GM18517 (cell line): Measurements from ENCODE around the gene AKR1D1.
"Not testable (repeated sequence)": the region's sequence is repeated elsewhere in the genome, so short reads cannot be mapped to it uniquely, and the experiment has no call there.

Experiments used
- ATAC-seq: cut with Tn5 transposase; IDR thresholded peaks from one replicate; pipeline ENCODE4 v1.9.1; 2021; ENCODE audit warnings: mild to moderate bottlenecking, moderate library complexity; ENCODE audit not compliant: unreplicated experiment

AKR1D1 gene

DNA sequence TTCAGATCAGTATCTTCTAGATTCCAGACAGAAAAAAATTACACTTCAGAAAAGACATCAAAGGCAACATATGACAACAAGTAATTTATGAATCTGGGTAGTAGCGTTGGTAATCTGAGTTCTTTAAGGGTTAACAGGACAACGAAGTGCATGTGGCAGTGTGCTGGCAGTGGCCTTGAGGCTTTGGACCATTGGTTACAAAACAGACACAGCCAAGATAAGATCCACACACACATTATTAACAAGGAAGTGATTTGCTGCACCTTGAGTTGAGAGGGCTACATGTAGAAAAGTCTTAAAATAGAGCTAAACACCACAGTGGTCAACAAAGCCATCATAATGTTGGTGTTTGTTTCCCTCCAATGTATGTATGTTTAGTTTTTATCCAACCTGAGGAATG is 40.6 kb downstream of the AKR1D1 start:
- no peak for ATAC-seq

DNA sequence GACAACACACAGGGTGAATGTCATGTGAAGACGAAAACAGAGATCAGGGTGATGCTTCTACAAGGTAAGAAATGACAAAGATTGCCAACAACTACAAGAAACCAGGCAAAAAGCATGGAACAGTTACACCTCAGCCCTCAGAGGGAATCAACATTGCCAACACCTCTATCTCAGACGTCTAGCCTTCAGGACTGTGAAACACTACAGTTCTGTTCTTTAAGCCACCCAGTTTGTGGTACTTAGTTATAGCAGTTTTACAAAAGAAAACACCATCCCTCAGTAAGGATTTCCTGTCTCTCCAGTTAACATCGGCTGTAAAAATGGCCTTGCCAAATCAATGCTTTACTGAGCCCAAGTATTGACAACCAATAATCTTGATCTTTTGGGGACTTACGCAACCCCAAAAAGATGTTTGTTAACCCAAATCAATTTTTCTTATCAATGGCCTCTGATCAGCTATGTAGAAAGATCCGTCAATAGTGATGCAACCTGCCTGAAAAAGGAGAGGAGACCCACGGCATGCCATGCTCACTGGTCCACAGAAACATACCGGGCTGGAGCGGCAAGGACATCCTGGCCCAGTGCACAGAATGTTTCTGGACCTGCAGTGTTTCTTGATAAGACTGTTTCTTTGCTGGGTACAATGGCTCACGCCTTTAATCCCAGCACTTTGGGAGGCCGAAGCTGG is 44.0 kb downstream of the AKR1D1 start:
- no peak for ATAC-seq

DNA sequence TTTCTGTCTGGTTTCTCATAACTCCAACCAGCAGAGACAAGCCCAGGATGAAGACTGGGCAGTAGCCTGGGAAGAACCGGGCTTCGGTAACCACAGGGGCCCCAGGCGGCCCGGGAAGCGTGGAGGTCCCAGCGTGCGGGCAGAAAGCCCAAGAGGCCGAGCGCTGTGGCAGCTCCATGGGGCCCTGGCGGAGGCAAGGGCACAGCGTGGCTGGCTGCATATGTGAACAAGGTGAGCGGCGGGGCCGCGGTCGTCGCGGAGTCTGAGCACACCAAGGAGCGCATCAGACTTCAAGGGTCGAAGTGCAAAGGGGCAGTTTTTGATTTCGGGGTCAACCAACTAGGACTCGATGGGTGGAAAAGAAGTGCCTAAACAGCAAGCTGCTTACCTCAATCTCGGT is 45.9 kb downstream of the AKR1D1 start:
- no peak for ATAC-seq

DNA sequence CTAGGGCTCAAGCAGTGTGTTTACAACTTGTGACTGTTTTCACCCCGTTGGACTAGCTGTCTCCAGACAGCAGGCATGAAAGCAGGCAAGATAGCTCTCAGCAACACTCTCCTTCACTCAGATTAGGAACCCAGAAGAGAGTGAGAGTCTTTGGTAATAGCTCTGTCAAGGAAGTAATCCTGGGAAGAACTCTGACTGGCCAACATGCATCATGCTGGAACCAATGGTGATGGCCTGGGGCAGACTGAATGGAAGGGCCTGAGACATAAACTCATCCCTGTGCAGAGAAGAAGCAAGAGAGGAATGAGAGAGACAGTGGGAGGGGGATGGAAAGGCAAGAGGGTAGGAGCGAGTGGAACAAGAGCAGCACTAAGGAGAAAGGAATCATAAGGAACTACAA is 48.9 kb downstream of the AKR1D1 start:
- ATAC-seq, result no peak

DNA sequence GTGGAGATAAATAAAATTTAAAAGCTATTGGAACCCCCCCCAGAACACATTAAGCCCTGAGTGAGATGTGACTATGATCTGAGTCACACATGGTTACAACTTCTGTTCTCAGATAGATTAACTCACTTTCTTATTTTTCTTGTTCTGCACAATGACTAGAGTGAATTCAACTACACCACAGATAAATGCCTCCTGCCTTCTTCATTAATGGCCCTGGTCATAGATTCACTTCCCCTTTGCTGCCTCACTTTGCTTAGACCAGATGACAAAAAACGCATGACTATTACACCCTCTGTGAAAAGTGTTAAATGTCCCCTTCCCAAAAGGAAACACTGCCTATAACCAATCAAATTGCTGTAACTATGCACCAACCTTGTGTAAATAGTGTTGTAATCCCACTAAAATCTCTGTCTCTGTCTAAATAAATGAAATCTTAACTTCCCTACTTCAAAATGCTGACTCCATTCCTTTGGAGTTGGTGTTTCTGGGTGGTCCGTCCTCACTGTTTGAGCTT is 49.4 kb downstream of the AKR1D1 start:
- peak; percentile 90 for ATAC-seq

DNA sequence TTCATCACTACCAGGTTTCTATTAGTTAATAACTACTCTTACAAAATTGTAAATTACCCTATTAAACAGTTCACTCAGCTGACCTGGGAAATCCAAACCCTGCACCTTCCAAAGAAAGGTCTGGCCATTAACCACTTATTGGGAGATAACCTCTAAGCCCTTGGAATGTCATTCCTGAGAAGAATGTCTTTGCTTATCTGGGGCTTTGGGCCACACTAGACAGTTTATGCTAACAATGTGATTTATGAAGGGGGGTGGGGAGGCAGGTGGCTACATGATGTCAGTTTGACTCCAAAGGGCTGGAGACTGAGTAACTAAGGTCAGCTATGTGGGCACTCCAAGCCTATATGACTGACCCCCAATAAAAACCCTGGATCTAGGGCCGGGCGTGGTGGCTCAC is 50.7 kb downstream of the AKR1D1 start:
- ATAC-seq, result no peak

DNA sequence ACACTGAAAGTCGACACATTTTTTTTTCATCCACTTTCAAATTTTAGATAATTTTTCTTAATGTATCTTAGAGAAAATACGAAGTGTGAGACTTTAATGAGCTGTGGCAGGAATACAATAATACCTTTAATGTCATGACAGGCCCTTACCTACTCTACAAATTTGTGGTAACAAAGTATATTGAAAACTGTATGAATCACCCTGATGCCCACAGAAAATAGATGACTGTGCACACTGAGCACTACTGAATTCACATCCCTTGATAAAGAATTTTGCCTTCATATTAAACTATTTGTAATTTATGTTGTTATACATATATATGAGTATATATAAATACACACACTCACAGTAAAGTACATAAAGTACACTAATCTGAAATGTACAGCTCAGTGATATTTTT is 51.7 kb downstream of the AKR1D1 start:
- no peak for ATAC-seq

DNA sequence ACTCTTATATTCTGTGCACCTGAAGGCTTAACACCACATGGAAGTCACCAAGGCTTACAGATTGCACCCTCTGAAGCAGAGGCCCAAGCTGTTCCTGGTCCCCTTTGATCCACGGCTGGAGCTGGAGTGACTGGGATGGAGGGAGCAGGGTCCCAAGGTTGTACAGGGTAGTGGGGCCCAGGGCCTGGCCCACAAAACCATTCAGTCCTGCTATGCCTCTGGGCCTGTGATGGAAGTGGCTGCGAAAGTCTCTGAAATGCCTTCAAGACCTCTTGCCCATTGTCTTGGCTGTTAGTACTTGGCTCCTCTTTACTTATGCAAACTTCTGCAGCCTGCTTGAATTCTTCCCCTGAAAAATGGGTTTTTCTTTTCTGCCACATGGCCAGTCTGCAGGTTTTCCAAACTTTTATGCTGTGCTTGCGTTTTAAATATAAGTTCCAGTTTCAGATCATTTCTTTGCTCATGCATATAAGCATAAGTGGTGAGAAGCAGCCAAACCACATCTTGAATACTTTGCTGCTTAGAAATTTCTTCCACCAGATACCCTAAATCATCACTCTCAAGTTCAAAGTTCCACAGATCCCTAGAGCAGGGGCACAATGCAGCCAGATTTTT is 53.4 kb downstream of the AKR1D1 start:
- no peak for ATAC-seq

DNA sequence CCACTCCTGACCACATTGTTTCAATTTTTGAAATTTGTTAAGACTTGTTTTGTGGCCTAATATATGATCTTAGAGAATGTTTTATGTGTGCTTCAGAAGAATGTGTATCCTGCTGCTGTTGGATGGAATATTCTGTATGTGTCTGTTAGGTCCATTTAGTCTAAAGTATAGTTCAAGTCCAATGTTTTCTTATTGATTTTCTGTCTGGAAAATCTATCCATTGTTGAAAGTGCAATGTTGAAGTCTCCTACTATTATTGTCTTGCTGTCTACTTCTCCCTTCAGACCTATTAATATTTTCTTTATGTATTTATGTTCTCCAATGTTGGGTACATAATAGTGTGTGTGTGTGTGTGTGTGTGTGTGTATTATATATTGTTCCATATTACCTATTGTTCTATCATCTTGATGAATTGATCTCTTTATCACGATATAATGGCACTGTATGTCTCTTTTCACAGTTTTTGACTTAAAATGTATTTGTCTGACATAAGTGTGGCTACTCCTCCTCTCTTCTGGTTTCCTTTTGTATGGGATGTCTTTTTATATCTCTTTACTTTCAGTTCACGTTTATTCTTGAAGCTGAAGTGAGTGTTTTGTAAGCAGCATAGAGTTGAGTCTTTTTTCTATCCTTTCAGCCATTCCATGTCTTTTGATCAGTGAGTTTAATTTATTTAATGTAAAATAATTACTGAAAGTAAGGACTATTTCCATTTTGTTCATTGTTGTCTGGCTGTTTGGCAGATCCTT is 61.3 kb downstream of the AKR1D1 start:
- ATAC-seq, result peak; percentile 91

DNA sequence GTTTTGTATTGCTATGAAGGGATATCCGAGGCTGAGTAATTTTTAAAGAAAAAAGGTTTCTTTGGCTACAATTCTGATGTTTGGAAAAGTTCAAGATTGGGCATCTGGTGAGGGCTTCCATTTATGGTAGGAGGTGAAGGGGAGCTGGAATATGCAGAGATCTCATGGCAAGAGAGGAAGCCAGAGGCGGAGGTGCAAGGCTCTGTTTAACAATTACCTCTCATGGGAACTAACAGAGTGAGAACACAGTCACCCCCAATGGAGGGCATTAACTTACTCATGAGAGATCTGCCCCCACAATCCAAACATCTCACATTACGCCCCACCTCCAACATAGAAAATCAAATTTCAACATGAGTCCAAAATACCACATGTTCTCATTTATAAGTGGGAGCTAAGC is 62.0 kb downstream of the AKR1D1 start:
- peak; percentile 20 for ATAC-seq

DNA sequence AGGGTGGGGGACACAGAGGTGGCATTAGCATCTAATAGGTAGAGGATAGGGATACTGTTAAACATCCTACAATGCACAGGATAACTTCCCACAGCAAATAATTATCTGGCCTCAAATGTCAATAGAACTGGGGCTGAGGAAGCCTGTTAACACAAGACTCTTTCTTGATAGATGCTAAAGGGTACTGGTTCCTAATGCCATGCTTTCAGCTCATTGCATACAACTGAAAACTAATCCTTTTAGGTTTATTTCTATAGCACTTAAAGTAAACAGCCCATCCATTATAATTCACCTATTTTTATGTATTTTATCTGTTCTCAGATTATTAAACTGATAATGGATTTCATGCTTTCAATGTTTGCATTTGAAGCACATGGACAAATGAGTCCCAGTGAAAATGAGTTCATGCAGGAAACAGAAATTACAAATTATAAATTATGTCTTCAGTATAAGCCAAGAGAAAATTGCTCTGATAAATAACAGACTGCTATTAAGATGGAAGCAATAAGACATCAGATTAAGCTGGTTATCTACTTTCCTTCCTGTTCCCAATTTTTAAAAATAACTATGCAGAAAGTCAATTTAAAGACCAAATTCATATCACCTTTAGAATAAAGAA is 66.4 kb downstream of the AKR1D1 start:
- no peak for ATAC-seq

DNA sequence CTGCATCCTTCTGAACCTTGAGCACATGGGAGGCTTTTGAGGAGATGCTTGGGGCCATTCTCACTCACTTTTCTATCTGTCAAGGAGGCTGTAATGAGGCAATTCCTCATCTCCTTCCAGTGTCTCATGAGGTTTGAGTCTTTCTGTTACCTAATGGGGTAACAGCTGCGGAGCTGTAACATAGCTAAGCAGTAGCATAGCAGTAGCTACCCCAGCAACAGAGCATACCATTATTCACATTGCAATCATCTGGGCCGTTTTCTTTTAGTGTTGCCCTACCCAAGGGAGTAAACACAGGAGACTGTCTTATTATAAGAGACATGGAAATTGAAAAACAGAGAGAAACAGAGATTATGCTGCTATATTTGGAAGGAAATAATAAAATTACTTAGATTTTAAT is 68.7 kb downstream of the AKR1D1 start:
- no peak for ATAC-seq

DNA sequence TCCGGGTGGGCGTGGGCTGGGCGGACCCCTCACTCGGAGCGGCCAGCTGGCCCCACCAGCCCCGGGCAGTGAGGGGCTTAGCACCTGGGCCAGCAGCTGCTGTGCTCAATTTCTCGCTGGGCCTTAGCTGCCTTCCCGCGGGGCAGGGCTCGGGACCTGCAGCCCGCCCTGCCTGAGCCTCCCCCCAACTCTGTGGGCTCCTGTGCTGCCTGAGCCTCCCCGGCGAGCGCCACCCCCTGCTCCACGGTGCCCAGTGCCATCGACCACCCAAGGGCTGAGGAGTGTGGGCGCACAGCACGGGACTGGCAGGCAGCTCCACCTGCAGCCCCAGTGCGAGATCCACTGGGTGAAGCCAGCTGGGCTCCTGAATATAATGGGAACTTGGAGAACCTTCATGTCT is 70.0 kb downstream of the AKR1D1 start:
- not testable (repeated sequence) for ATAC-seq

DNA sequence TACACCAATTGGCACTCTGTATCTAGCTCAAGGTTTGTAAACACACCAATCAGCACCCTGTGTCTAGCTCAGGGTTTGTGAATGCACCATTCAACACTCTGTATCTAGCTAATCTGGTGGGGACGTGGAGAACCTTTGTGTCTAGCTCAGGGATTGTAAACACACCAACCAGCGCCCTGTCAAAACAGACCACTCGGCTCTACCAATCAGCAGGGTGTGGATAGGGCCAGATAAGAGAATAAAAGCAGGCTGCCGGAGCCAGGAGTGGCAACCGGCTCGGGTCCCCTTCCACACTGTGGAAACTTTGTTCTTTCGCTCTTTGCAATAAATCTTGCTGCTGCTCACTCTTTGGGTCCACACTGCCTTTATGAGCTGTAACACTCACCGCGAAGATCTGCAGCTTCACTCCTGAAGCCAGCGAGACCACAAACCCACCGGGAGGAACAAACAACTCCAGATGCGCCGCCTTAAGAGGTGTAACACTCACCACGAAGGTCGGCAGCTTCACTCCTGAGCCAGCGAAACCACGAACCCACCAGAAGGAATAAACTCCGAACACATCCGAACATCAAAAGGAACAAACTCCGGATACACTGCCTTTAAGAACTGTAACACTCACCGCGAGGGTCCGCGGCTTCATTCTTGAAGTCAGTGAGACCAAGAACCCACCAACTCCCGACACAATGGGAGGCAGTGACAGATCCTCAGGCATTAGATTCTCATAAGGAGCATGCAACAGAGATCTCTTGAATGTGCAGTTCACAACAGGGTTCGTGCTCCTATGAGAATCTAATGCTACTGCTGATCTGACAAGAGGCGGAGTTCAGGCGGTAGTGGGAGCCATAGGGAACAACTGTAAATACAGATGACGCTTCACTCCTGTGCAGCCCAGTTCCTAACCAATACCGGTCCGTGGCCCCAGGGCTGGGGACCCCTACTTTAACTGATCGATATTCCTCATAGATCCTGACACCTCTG is 70.8 kb downstream of the AKR1D1 start:
- ATAC-seq, result not testable (repeated sequence)

DNA sequence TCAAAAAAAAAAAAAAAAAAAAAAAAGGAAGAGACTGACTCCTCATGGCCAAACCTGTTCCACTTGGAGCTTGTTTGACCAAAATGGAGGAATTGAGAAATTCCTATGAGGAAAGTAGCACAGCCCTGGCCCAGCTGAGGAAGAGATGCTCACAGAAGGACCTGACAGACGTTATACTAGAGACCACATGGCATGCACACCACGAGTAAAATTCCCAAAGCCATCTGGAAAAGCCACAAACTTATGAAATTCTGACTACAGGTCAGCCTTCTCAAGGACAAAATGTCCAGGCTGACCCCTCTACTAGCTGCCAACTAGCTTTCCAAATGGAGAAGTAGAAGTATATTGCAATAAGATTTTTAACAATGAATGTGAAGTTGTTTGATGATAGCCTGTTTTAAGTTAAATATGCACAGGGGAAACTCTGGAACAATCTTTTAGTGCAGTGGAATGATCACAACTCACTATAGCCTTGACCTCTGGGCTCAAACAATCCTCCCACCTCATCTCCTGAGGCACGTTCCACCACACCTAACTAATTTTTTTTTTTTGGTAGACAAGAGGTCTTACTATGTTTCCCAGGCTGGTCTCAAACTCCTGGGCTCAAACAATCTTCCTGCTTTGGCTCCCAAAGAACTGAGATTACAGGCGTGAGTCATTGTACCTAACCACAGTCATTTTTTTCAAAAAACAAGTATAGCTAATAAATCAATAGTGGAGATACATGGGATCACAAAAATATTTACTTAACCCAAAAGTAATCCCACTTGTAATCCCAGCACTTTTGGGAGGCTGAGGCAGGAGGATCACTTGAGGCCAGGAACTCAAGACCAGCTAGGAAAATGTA is 75.7 kb downstream of the AKR1D1 start:
- no peak for ATAC-seq

DNA sequence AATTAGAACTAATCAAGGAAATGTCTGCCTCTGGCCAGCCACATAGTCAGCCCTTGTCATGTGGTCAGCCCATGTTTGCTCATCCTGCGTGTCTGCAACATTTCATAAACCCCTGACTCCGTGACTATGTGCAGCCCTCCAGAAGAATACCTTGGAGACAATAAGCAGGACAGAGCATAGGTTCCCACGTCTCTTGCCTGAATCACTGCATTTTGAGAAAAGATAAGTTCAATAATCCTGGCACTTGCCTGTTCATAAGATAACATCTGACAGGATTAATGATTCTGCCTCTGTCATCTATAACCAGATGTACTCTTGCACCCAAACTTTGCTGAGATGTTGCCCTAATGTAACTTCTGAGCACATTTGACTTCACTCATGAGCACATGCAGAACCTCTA is 78.4 kb downstream of the AKR1D1 start:
- no peak for ATAC-seq

DNA sequence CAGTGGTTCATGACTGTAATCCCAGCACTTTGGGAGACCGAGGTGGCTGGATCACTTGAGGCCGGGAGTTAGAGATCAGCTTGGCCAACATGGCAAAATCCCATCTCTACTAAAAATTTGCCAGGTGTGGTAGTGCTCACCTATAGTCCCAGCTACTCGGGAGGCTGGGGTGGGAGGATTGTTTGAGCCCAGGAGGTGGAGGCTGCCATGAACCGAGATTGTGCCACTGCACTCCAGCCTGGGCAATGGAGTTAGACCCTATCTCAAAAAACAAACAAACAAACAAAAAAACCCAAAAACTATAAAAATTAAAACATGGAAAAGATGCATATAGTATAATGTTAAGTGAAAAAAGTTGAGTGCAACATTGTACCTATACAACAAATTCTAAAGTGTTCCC is 81.4 kb downstream of the AKR1D1 start:
- ATAC-seq, result no peak

DNA sequence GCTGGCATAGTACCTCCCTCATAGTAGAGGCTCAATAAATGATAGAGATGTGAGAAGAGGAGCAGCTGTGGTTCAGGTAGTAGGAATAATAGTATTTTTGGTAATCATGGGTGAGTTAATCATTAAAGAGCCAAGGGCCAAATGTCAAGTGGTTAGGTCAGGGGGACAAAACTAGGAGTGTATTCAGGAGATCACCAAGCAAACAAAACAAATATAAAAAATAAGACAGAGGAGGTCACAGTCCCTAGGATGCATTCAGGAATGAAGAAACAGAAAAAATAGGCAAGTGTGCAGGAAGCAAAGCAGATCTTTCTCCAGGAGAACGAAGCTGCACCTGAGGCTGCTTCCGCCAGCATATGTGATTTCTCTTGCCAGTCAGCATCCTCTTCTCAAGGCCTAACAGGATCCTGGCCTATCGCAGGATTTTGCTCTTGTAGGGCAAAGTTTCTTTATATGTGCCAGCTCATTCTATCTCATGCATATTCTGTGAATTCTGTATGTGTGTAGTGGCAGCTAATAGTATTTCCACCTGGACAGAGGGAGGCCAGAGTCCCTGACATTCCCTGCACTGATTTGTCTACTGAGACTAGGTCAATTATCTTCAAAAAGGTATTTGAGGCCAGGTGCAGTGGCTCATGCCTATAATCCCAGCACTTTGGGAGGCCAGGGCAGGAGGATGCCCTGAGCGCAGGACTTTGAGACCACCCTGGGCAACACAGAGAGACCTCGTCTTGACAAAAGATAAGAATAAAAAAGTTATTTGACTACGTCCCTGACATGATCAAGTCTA is 82.7 kb downstream of the AKR1D1 start:
- no peak for ATAC-seq

DNA sequence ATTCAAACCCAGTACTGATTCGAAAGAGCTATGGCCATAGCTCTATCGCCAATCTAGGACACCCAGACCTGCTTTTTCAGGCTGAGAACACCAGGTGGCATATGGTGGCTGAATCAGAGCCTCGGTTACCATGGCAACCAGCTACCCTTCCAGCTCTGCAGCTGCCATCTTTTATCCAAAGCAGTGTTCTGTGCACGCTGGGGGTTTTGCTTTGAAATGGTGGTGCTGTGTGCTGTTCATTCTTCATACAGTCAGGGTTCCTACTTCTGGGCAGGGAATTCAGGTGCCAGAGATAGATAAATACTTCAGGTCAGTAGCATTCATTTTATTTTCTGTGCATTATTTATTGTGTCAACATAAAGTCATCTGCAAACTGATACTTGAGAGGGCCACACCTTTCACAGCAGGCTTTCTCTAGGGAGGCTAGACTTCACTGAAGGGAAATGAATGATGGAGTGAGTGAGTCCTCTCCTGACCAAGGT is 85.4 kb downstream of the AKR1D1 start:
- ATAC-seq, result peak; percentile 98
